Inferior parietal cortex (tissue), 1 donor: ENCODE data around the gene ARID2.

Experiments
- DNase-seq: peaks from one replicate; pipeline ENCODE4 v3.0.0-alpha.2; 2016; ENCODE audit errors: extremely low spot score

Gene ARID2

DNA sequence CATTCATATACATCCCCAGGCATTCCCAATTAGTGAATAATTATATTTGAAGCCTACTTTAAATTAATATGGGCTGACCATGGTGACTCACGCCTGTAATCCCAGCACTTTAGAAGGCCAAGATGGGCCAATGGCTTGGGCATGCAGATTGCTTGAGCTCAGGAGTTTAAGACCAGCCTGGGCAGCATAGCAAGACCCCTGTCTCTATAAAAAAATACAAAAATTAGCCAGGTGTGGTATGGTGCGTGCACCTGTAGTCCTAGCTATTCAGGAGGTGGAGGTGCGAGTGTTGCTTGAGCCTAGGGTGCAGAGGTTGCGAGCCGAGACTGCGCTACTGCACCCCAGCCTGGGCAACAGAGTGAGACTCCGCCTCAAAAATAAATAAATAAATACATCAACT lies 7.6 kb upstream of the ARID2 start:
- no peak for DNase-seq

DNA sequence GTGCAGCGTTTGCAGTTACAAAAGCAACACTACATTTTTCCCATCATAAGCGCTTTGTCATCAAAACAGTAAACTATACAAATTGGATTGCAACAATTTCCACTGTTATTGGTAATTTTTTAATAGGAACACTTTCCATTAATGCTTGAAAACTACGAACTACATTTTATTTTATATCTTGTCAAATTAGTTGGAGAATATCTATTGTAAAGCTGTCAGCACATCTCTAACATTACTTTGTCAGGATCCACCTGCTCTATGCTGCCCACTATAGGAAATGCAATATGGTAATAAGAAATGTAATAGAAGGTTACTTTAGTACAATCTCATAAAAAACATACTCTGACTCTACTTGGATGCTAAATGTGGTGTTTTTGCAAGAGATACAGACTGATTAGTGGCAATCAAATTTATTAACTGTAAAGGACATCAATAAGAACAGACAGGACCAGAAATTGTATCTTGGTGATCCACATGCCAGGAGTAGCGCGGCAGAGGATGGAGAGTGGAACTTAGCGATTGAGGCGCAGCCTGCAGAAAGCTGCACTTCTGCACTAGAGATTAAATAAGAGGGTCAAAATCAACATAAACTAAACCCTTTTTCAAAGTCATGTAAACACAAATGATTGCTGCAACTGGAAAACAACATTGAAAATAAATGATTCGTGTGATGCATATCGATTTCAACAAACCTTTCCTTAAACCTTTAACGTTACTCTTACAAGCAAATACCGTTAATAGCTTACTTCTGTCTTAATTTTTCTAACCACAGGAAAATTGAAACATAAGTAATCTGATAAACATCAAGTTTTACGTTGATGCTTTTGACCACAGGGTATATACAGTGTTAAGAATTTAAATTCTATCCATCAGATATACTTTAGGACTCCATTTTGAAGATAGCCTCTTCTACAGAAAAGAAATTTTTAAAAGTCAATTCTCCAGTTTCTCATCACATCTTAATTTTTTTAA lies 3.6 kb upstream of the ARID2 start:
- peak; percentile 73 for DNase-seq

DNA sequence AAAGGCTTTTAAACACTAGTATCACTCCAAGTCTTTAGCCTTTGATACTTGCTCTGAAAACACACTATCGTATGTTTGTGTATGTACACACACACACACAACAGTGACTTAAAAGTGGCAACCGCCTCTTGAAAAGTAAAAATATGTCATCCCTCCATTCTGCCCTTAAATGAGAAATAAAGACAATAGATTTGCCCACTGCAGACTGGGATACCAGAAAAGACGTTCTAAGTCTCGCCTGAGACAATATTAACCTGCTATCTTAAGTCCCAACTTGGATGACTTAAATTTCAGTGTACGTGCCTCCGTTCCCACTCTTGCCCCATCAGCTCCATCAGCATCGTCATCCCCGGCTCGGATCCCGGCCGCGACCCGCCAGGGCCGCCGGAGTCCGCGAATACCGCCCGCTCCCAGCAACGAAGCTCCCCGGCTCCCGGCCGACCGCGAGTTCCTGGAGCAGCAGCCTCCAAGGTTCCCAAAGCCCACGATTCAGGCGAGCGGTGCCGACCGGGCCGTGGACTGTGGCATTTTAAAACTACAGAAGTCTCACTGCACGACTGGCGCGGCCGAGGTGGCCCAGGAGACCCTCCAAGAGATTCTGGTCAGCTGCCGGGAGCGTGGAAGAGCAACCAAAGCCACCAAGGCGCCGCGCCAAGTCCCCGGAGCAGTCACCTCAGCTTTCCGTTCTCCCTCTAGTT lies 2.8 kb upstream of the ARID2 start:
- no peak for DNase-seq

DNA sequence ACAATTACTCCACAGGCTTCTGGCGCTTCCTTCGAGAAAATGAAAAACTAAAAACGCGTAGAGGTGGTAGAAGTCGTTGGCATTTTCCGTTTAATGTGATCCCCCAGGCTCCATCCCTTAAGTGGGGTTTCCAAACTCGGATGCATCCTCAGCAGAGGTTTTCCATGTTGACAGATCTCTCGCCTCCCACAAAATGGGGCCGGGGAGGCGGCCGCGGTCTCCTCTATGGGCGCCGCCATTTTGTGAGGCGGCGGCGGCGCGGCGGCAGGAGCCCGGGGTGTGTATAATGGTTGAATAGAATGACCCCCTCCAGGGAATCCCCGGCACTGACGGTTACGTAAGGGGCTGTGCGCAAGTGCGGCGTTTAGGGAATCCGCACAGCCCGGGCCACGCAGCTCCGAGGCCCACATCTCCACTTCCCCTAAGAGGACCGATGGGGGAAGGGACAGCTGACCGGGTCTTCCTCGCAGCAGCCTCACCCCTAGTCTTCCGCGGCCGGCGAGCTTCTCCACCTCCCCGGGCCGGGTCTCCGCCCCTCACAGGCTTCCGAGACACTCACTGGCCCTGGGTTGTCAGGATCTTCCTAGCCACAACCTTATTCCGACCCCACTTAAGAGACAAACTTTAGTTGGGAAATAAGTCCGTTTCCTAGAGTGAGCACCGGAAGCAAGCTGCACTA lies 2.1 kb upstream of the ARID2 start:
- DNase-seq = peak; percentile 96

DNA sequence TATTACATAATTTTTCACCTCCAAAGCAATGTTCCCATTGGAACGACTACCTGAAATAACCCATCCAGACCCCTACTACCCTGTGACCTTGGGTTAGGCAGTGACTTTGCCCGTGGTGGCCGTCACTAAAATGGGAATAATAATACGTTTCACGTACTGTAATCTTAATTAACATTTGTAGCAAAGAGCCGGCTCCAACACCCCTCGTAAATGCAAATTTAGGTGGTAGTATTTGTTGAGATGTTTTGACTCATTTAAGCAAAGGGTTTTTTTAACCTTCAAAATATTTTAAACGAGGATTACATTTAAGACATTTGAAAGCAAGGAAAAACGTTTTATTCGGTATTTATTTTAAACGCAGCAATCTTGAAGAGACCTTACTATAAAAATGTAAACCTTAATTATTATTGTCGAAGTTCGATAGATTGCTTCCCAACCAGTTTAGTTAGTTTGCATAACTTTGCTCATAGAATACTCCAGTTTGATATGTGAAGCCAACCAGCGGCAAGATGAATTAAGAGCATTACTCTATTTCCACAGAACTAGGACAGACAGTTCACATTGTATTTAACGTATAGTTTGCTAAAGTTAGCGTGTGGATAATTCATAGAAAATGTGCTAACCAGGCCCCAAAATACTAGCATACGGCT lies 1.4 kb upstream of the ARID2 start:
- DNase-seq = no peak

DNA sequence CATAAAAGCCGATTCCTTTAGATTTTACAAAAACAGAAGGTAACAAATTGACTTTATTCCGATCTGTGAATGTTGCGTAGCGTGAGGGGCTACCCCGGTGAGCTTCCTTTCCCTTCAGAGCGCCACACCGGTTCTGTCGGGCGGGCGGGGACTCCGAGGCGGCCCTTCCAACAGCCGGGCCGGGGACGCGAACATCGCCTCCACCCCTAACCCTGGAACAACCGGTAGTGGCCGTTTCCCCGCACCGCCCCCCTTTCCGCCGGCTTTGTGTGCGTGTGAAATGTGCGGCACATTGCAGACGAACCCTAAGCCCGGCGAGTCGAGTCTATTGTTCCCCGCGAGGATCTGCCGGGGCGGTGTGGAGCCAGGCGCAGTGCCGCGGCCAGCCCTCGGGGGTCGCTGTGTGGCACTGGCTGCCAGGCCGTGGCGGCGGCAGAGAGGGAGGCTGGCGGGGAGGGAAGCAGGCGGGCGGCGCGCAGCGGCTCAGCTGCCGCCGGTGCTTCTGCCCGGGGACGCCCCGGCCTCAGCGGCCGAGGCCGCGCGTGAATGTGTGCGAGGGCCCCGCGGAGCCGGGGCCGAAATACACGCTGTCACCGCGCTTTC lies 775 bp upstream of the ARID2 start:
- peak; percentile 93 for DNase-seq

DNA sequence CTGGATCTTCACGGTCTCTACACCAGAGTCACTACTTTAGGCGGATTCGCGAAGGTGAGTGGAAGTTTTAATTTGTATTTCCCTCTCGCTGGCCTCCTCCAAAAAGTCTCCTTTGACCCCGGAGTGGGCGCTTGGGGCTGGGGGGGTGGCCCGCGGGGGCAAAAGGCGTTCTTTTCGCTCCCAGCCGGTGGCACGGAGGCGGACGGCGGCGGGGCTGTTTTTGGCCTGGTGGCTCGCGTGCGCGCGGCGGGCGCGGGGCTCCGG lies 510 bp downstream of the ARID2 start:
- no peak for DNase-seq

DNA sequence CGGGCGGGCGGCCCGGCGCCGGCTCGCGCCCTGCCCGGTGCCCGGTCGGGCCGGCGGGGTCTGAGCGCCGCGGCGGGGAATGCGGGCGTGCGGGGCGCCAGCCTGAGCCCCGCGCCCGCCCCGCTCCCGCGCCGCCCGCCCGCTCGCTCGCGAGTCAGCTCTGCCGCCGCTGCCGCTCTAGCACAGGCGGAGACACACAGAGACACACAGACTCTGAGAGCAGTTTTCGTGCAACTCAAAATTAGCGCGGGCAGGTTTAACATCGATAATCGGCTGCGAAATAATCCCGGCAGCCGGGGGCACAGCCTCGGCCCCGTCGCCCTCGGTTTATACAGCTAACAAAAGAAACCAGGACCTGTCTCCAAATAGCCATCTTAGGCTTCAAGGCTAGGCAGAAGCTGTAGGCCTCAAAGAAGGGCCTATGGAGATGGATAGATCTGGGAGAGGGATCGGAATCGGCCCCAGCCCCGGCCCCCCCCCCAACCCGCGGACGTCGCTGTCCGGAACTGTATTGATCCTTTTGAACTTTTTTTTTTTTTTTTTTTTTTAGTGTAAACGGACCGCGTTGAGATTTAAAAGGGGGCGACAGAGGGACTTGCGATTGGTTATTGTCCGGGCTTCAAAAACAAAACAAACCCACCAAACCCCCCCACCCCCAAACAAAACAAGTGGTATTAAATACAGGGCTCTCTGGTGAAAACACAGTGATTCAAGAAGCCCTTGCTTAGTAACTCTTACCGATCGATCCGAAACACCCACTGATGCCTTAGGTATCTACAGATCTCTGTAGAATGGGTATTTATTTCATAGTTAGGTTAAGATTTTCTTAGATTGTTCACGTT lies 1.1 kb downstream of the ARID2 start:
- DNase-seq = peak; percentile 62

DNA sequence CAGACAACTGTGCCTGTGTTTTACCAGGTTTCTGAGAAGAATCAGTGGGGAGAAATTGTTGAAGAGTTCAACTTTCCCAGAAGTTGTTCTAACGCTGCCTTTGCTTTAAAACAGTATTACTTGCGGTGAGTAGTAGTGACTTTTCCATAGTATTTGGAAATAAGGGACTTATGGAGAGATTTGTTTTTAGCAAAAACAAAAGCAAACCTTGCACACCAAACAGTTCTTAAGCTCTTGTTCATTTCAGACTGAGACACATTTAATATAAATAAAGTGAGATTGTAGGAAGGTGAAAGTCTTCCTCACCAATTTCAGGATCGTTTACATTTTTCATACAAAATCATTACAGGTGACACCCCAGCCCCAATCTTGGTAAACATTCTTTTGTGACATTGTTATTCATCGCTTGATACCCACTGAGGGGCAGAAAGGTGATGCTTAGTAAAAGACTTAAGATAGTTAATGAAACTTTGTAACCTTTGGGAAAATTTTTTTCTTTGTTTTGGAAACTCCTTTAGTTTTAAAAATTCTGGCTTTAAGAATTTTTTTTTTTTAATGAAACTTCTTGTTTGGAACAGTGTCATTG lies 1.8 kb downstream of the ARID2 start:
- DNase-seq = no peak

DNA sequence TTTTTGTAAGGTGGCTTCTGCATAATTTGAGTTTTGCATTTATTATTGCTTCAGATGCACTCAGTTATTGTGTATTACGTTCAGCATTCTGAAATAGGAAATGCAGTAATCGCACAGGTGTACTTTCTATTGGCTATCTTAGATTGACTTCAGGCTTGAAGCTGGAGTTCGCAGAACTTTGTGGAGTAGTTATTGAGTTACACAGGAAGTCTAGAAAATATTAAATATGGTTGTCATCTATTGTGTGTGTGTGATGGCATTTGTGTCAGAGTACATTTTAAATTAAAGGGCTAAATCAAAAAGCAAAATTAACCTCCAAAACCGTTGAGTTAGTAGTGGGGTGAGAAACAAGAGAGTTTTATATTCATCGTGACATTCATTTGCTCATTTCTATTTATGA lies 2.7 kb downstream of the ARID2 start:
- no peak for DNase-seq

DNA sequence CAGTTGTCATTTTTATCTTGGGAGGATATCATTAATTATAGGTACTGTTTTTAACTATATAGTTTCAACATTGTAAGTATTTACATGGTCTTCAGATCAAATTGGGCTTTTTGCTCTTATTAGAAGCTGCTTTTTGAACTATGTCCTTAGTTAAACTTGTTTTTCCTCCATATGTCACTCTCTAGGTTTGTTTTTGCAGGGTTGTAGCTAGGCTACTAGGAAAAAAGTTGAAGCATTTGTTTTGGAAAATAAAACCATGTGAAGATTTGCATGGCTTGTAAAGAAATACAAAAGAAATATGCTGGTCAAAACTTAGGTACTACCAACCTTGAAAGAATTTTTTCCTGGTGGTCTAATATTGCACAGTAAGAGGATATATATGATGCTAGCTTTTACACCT lies 3.4 kb downstream of the ARID2 start:
- no peak for DNase-seq

DNA sequence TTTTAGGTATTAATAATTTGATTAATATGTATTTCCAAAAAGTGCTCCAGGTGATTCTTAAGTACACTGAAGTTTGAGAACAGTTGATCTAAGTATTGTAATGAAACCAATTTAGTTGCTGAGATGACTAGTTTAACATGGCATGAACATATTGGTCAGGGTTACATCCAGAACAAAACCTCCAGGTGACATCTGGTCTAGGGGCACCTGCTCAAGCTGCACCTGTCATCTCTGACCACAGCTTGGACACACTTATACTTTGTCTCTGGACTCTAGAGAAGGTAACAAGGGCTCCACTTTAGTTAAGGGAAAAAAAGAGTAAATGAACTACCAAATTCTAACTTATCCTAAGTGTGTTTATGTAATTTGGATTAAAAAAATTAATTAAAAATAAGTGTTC lies 8.1 kb downstream of the ARID2 start:
- no peak for DNase-seq

DNA sequence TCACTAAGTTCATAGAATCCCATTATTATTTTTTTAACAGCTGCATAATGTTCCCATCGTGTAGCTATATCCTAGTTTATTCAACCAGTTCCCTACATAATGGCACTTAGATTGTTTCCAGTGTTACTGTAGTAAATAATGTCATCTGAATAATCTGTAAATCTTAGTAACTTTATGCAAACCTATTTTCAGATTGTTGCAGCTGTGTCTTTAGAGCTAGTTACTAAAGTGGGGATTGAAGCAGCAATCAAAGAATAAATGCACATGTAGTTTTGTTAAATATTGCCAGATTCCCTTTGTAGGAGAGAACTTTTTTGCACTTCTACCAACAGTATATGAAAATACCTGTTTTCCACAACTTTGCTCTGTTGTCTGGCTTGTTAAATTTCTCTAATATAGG lies 13.1 kb downstream of the ARID2 start:
- DNase-seq = no peak

DNA sequence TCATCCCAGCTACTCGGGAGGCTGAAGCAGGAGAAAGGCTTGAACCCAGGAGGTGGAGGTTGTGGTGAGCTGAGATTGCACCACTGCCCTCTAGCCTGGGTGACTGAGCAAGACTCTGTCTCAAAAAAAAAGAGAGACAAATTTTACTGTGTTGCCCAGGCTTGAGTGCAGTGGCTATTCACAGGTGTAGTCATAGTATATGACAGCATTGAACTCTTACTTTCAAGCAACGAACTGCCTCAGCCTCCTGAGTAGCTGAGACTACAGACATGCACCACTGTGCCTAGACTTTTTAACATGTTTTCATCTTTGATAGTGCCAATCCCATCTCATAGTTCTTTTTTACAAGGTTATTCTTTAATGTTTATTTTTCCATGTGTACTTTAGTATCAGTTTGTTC lies 13.7 kb downstream of the ARID2 start:
- DNase-seq = no peak

DNA sequence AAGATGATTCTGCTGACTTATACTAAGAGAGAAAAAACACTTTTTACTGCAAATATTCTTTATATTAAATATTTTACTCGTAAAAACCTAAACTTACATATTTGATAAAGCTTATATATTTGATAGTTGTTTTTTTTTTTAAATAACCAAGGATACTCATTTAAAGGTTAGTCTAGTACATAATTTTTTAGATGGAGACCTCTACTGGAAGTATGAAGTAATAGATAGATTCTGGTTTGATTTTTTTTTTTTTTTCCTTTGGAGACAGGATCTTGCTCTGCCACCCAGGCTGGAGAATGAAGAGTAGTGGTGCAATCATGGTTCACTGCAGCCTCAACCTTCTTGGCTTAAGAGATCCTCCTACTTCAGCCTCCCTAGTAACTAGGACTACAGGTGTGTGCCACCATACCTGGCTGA lies 16.4 kb downstream of the ARID2 start:
- DNase-seq = no peak

DNA sequence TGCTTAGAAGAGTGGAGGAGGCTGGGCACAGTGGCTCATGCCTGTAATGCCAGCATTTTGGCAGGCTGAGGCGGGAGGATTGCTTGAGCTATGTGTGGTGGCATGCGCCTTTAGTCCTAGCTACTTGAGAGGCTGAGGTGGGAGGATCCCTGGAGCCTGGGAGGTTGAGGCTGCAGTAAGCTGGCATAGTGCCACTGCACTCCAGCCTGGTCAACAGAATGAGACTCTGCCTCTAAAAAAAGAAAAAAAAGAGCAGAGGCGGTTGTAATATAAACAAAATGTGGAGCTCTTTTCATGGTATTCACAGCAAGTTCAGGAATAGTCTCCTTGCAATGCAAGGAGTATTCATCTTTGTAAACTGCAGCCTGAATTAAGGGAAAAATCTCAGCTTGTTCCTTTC lies 27.2 kb downstream of the ARID2 start:
- DNase-seq = no peak

DNA sequence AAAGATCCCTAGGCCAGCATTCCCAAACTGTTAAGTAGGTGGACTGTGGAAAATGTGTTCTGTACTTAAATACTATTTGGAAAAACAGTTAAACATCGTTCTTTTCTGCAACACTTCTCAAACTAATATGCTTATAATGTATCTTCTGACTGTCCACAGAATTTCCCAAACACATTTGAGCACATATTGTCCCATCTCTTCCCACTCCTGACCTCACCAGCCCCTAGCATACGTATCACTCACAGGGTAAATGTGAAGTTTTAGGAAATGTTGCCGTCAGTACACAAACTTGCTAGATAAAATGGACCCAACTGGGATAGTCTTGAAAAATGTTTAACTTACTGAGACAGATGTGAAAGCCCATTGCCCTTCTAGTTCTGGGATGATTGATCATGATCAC lies 27.7 kb downstream of the ARID2 start:
- DNase-seq = no peak

DNA sequence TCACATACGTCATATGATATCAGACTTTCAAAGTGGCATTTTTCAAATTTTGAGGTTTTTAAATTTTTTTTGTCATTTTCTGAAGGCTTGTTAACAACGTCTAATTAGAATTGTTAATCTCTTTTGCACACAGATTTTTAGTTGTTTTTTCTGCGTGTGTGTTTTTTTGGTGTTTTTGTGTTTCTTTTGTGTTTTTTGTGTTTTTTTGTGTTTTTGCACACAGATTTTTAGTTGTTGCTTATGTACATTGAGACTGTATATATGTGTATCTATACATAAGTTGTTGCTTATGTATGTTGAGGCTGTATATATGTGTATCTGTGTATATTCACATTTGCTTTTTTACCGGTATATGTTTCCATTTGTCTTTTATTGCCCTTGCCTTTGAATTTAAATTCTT lies 30.8 kb downstream of the ARID2 start:
- DNase-seq = no peak

DNA sequence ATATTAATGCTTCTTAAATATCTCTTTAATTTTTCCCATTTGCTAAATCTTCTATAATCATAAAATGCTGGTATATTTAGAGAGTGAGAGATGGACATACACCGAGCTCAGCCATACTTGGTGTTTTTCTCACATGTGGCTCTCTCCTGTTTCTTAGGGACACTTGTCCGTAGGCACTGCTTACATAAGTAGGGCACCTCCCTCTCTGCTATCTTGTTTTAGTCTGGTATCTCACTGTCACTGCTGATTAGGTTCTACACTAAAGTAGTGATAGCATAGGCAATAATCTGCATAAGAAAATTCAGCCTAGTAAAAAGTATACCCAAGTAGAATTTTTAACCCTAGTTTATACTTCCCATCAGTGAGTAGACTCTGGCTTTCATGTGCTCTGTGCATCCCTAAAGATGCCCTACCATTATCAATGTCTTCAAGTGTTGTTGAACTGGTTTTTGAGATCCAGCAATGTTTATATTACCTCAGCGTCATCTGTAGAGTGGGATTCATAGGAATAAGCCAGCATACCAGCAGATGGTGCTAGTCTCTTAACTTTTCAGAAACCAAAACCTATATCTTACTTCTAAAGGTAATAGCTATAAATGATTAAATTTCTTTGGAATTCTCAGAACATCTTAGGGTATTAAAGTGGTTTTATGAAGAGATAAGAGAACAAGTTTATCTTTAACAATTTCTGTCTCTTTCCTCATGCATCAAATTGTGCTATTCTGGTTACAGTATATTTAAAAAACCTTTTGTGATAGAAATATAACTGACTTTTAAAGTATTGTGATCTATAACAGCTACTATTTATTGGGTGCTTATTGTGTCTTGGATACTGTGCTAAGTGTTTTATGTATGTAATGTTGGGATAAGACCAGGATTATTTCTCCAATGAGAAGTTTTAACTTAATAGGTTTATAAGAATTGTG lies 32.9 kb downstream of the ARID2 start:
- DNase-seq = peak; percentile 69

DNA sequence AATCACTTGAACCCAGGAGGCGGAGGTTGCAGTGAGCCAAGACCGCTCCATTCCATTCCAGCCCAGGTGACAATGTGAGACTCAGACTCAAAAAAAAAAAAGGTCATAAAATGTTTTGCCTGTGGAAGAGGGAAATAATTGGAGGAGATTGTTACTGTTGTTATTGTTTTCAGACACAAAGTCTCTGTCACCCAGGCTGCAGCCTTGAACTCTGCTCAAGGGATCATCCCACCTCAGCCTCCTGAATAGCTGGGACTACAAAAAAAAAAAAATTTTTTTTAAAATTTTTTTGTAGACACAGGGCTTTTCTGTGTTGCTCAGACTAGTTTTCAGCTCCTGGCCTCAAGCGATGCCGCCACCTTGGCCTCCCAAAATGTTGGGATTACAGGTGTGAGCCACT lies 33.9 kb downstream of the ARID2 start:
- no peak for DNase-seq
